GM18873 (cell line): ENCODE data around the gene PRDM1.
"Not testable (repeated sequence)": the region's sequence is repeated elsewhere in the genome, so short reads cannot be mapped to it uniquely, and the experiment has no call there.

Experiments
- ATAC-seq: cut with Tn5 transposase; IDR thresholded peaks from one replicate; pipeline ENCODE4 v1.9.1; 2021; ENCODE audit warnings: mild to moderate bottlenecking, moderate library complexity, moderate number of reproducible peaks; ENCODE audit not compliant: unreplicated experiment, low FRiP score

The PRDM1 gene

GRCh38 chr6:106134087-106134770, 48.1 kb downstream of the PRDM1 start:
- no peak for ATAC-seq

- no peak for ATAC-seq
Observed at GRCh38 chr6:106134906-106135634, 48.9 kb downstream of the PRDM1 start.

- ATAC-seq: no peak
Observed at GRCh38 chr6:106135911-106136571, 49.9 kb downstream of the PRDM1 start.

- ATAC-seq: no peak
Observed at GRCh38 chr6:106136845-106137244, 50.7 kb downstream of the PRDM1 start.

GRCh38 chr6:106138151-106138550, 52.0 kb downstream of the PRDM1 start:
- ATAC-seq: peak; percentile 29

- peak; percentile 76 for ATAC-seq
Observed at GRCh38 chr6:106141441-106142237, 55.5 kb downstream of the PRDM1 start.

- ATAC-seq: no peak
Observed at GRCh38 chr6:106142876-106143431, 56.8 kb downstream of the PRDM1 start.

GRCh38 chr6:106143665-106144064, 57.5 kb downstream of the PRDM1 start:
- no peak for ATAC-seq

GRCh38 chr6:106145144-106145543, 59.0 kb downstream of the PRDM1 start:
- ATAC-seq: no peak

- ATAC-seq: peak; percentile 39
Observed at GRCh38 chr6:106145741-106146227, 59.6 kb downstream of the PRDM1 start.

GRCh38 chr6:106146852-106147351, 60.8 kb downstream of the PRDM1 start:
- peak; percentile 30 for ATAC-seq

GRCh38 chr6:106147476-106147875, 61.3 kb downstream of the PRDM1 start:
- ATAC-seq: no peak

- ATAC-seq: no peak
Observed at GRCh38 chr6:106149472-106150069, 63.4 kb downstream of the PRDM1 start.

GRCh38 chr6:106152476-106152875, 66.3 kb downstream of the PRDM1 start:
- ATAC-seq: not testable (repeated sequence)

GRCh38 chr6:106152952-106153351, 66.8 kb downstream of the PRDM1 start:
- no peak for ATAC-seq

- no peak for ATAC-seq
Observed at GRCh38 chr6:106154326-106154725, 68.2 kb downstream of the PRDM1 start.

GRCh38 chr6:106155219-106155830, 69.2 kb downstream of the PRDM1 start:
- ATAC-seq: no peak

- ATAC-seq: no peak
Observed at GRCh38 chr6:106156413-106156812, 70.3 kb downstream of the PRDM1 start.

- ATAC-seq: no peak
Observed at GRCh38 chr6:106156863-106157262, 70.7 kb downstream of the PRDM1 start.
